H9 (cell line): ENCODE results near the gene ADAM22. TPM values are rescaled to one million over a fixed set of nuclear protein-coding genes. Genes with fewer than 3 reads are reported as not detected.
A peak's percentile ranks its signal among the peaks of the same experiment; 100 is the strongest.

Experiments used
- DNase-seq: peaks from one replicate; pipeline ENCODE4 v3.0.0-alpha.2; 2017
- H2AFZ ChIP-seq: one replicate; pipeline ENCODE4 v1.6.1; 2013; ENCODE audit warnings: mild to moderate bottlenecking, low read length, control low read depth, moderate library complexity
- H2AK5ac ChIP-seq: 2 replicates; pipeline ENCODE4 v1.6.1; 2013; ENCODE audit warnings: low read length, control low read depth, mixed read lengths; ENCODE audit not compliant: insufficient read length
- H2BK120ac ChIP-seq: one replicate; pipeline ENCODE4 v1.6.1; 2013; ENCODE audit warnings: low read depth, mild to moderate bottlenecking, low read length, control low read depth, inconsistent platforms; ENCODE audit not compliant: poor library complexity, severe bottlenecking
- H2BK12ac ChIP-seq: 2 replicates; pipeline ENCODE4 v1.6.1; 2013; ENCODE audit warnings: low read length, control low read depth, mixed read lengths, low read depth; ENCODE audit not compliant: insufficient read length
- H2BK15ac ChIP-seq: 2 replicates; pipeline ENCODE4 v1.6.1; 2013; ENCODE audit warnings: low read depth, low read length, control low read depth
- H2BK20ac ChIP-seq: one replicate; pipeline ENCODE4 v1.6.1; 2013; ENCODE audit warnings: low read depth, mild to moderate bottlenecking, low read length, control low read depth, inconsistent platforms; ENCODE audit not compliant: poor library complexity, severe bottlenecking
- H2BK5ac ChIP-seq: 2 replicates; pipeline ENCODE4 v1.6.1; 2013; ENCODE audit warnings: low read length, control low read depth, mixed read lengths; ENCODE audit not compliant: insufficient read length
- H3K14ac ChIP-seq: 2 replicates; pipeline ENCODE4 v1.6.1; 2013; ENCODE audit warnings: low read length, control low read depth; ENCODE audit not compliant: insufficient read depth
- H3K18ac ChIP-seq: 2 replicates; pipeline ENCODE4 v1.6.1; 2013; ENCODE audit warnings: low read depth, mild to moderate bottlenecking, mixed read lengths, low read length, control low read depth; ENCODE audit not compliant: insufficient read length
- H3K23ac ChIP-seq: 2 replicates; pipeline ENCODE4 v1.6.1; 2013; ENCODE audit warnings: low read length, control low read depth, mixed read lengths, low read depth; ENCODE audit not compliant: insufficient read length
- H3K23me2 ChIP-seq: 2 replicates; pipeline ENCODE4 v1.6.1; 2013; ENCODE audit warnings: low read depth, mild to moderate bottlenecking, mixed read lengths, low read length, control low read depth; ENCODE audit not compliant: insufficient read length, poor library complexity, severe bottlenecking
- H3K27ac ChIP-seq: 2 replicates; pipeline ENCODE4 v1.5.1; 2013; ENCODE audit warnings: low read length, control low read depth, mixed read lengths, low read depth; ENCODE audit not compliant: insufficient read length
- H3K27me3 ChIP-seq: 2 replicates; pipeline ENCODE4 v1.6.1; 2013; ENCODE audit warnings: low read length, control low read depth, inconsistent platforms; ENCODE audit not compliant: insufficient read depth
- H3K4ac ChIP-seq: 2 replicates; pipeline ENCODE4 v1.6.1; 2013; ENCODE audit warnings: low read depth, mild to moderate bottlenecking, control low read depth, inconsistent platforms, low read length, moderate library complexity
- H3K4me1 ChIP-seq: 2 replicates; pipeline ENCODE4 v1.6.1; 2013; ENCODE audit warnings: low read length, control low read depth, inconsistent platforms; ENCODE audit not compliant: insufficient read depth
- H3K4me2 ChIP-seq: 2 replicates; pipeline ENCODE4 v1.6.1; 2013; ENCODE audit warnings: low read length, control low read depth, mixed read lengths; ENCODE audit not compliant: insufficient read length, insufficient read depth
- H3K56ac ChIP-seq: 2 replicates; pipeline ENCODE4 v1.6.1; 2013; ENCODE audit warnings: low read depth, mild to moderate bottlenecking, mixed read lengths, low read length, control low read depth; ENCODE audit not compliant: insufficient read length
- H3K79me1 ChIP-seq: 2 replicates; pipeline ENCODE4 v1.6.1; 2013; ENCODE audit warnings: low read depth, mild to moderate bottlenecking, moderate library complexity, low read length, control low read depth, inconsistent platforms; ENCODE audit not compliant: insufficient read depth, poor library complexity, severe bottlenecking
- H3K79me2 ChIP-seq: 2 replicates; pipeline ENCODE4 v1.6.1; 2013; ENCODE audit warnings: low read length, control low read depth, inconsistent platforms; ENCODE audit not compliant: insufficient read depth
- H3K9ac ChIP-seq: 2 replicates; pipeline ENCODE4 v1.6.1; 2013; ENCODE audit warnings: low read length, control low read depth, mixed read lengths; ENCODE audit not compliant: insufficient read length; ENCODE audit errors: extremely low read depth
- H3K9me3 ChIP-seq: one replicate; pipeline ENCODE4 v1.6.1; 2013; ENCODE audit warnings: low read depth, low read length, inconsistent platforms; ENCODE audit not compliant: control insufficient read depth
- H3T11ph ChIP-seq: one replicate; pipeline ENCODE4 v1.6.1; 2013; ENCODE audit warnings: mild to moderate bottlenecking, low read length, control low read depth, inconsistent platforms
- H4K20me1 ChIP-seq: one replicate; pipeline ENCODE4 v1.6.1; 2013; ENCODE audit not compliant: control insufficient read depth, insufficient read length, insufficient read depth
- H4K5ac ChIP-seq: 2 replicates; pipeline ENCODE4 v1.6.1; 2013; ENCODE audit warnings: low read depth, mild to moderate bottlenecking, mixed read lengths, low read length, control low read depth; ENCODE audit not compliant: insufficient read length
- H4K8ac ChIP-seq: replicated peaks from 2 replicates; pipeline ENCODE4 v1.6.1; 2013; ENCODE audit warnings: low read length, control low read depth, mixed read lengths, low read depth; ENCODE audit not compliant: insufficient read length
- H4K91ac ChIP-seq: 2 replicates; pipeline ENCODE4 v1.6.1; 2013; ENCODE audit warnings: low read depth, mild to moderate bottlenecking, moderate library complexity, mixed read lengths, low read length, control low read depth; ENCODE audit not compliant: insufficient read length
- H3K27ac Mint-ChIP-seq, 3 experiments: 2 replicates in 2 of 3; 3 replicates in 1 of 3; pipeline ENCODE4 v1.8.0; 2020 to 2021; ENCODE audit warnings: mixed read lengths in 3 of 3, mild to moderate bottlenecking in 1 of 3, moderate library complexity in 1 of 3
- H3K27me3 Mint-ChIP-seq: 2 replicates; pipeline ENCODE4 v1.8.0; 2021; ENCODE audit warnings: low read depth, mild to moderate bottlenecking, moderate library complexity, mixed read lengths
- H3K36me3 Mint-ChIP-seq, 3 experiments: 2 replicates in 2 of 3; 3 replicates in 1 of 3; pipeline ENCODE4 v1.8.0; 2020 to 2021; ENCODE audit warnings: low read depth in 3 of 3, mixed read lengths in 3 of 3; ENCODE audit not compliant: insufficient read depth in 1 of 3
- H3K4me1 Mint-ChIP-seq, 2 experiments: 2 replicates each; pipeline ENCODE4 v1.8.0; 2020; ENCODE audit warnings: mixed read lengths in 2 of 2
- H3K4me3 Mint-ChIP-seq, 2 experiments: 2 replicates in 1 of 2; 3 replicates in 1 of 2; pipeline ENCODE4 v1.8.0; 2020 to 2021; ENCODE audit warnings: mild to moderate bottlenecking in 2 of 2, mixed read lengths in 2 of 2, moderate library complexity in 1 of 2
- H3K9me3 Mint-ChIP-seq, 2 experiments: 2 replicates in 1 of 2; 3 replicates in 1 of 2; pipeline ENCODE4 v1.8.0; 2020; ENCODE audit warnings: mild to moderate bottlenecking in 2 of 2, mixed read lengths in 2 of 2, moderate library complexity in 1 of 2
- CTCF ChIP-seq: fragments of 200-600 bp; sonication (generic); conservative IDR thresholded peaks from 3 replicates; pipeline ENCODE4 v1.8.0; 2021; ENCODE audit warnings: antibody characterized with exemption, mild to moderate bottlenecking
- total RNA-seq: library from RNA; stranded (reverse); gene quantifications from 2 replicates; pipeline ENCODE4 v1.2.1, GENCODE V29; 2021

The ADAM22 gene
- total RNA-seq, 1 experiment from 2014 or later = 8.7 TPM

GRCh38 chr7:88201305-88201704 lies 267.3 kb downstream of the ADAM22 start:
- Histone ChIP-seq H3K23me2 (no peaks in the 10 kb centered on the region), H2BK15ac (no peak overlapping the region), H3K56ac (no peak overlapping the region), H4K8ac (no peak overlapping the region), H4K5ac (no peak overlapping the region), H2BK120ac (no peak overlapping the region), H3K9ac (no peak overlapping the region), H3K4me1 (peaks cover 9% of the 10 kb centered on the region; the same call in 1 of the 2 replicates), H3K18ac (no peak overlapping the region), H2BK12ac (no peak overlapping the region), H3K4ac (no peak overlapping the region), H3K14ac (no peak overlapping the region), H2AK5ac (no peak overlapping the region), H3K79me2 (no peaks in the 10 kb centered on the region), H3K27me3 (no peaks in the 10 kb centered on the region), H2BK20ac (no peak overlapping the region), H3K79me1 (no peaks in the 10 kb centered on the region), H3K9me3 (no peaks in the 10 kb centered on the region), H3T11ph (no peak overlapping the region), H2AFZ (no peak overlapping the region), H4K20me1 (peaks cover 3% of the 10 kb centered on the region), H3K4me2 (peak overlapping the region; percentile 0), H4K91ac (no peak overlapping the region), H3K27ac (no peak overlapping the region), H3K23ac (no peak overlapping the region), H2BK5ac (no peak overlapping the region)
- Mint-ChIP-seq H3K9me3 (no peaks in the 10 kb centered on the region), H3K27ac (peak overlapping the region; percentile 48 to 86 (median 80); a peak in 6 of 7 replicates), H3K4me1 (peaks cover 17 to 33% of the 10 kb centered on the region in 2 experiments), H3K4me3 (no peak overlapping the region), H3K27me3 (no peaks in the 10 kb centered on the region), H3K36me3 (peaks cover 18 to 33% (median 24%) of the 10 kb centered on the region in 3 experiments; a peak in 6 of 7 replicates)
- DNase-seq = no peak
- TF ChIP-seq CTCF = no peak
